Transverse colon (tissue), 3 donors: ENCODE data around the gene DEFB112.

Experiments used
- POLR2A ChIP-seq: fragments of 450-650 bp; IDR thresholded peaks from one replicate; pipeline ENCODE4 v1.6.1; 2016; ENCODE audit warnings: antibody characterized with exemption, mild to moderate bottlenecking, moderate library complexity
- TF ChIP-seq, protein P1 (sequence below), 5 experiments: fragments of 200-600 bp in 3 of 5; fragments of 450-650 bp in 2 of 5; sonication (generic) in 3 of 5; IDR thresholded peaks; 1 replicate in 2 of 5; 2 replicates in 3 of 5; pipeline ENCODE4 v1.5.1; 2016 to 2017; ENCODE audit warnings: antibody characterized with exemption in 5 of 5, inconsistent platforms in 3 of 5, mild to moderate bottlenecking in 2 of 5, moderate library complexity in 1 of 5

DNA sequence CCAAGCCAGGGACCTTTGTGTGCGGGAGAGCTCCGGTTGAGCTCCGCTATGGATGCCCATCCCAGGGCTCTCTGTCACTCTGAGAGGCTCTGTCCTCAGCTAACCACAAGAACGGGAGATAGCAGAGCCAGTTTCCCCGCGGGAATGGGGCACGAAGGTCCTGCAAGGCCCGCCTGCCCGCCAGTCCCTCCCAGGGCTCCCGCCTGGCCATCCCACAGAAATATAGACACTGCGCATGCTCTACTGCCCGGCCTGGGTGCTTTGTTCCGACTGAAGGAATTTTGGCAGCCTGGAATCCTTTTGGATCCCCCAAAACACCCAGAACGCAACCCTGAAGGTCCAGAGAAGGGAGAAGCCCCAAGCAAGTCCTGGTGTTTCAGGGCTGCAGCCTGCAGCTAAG, 19.4 kb downstream of the DEFB112 start:
- no peak for TF ChIP-seq POLR2A
- TF ChIP-seq, protein P1, sequence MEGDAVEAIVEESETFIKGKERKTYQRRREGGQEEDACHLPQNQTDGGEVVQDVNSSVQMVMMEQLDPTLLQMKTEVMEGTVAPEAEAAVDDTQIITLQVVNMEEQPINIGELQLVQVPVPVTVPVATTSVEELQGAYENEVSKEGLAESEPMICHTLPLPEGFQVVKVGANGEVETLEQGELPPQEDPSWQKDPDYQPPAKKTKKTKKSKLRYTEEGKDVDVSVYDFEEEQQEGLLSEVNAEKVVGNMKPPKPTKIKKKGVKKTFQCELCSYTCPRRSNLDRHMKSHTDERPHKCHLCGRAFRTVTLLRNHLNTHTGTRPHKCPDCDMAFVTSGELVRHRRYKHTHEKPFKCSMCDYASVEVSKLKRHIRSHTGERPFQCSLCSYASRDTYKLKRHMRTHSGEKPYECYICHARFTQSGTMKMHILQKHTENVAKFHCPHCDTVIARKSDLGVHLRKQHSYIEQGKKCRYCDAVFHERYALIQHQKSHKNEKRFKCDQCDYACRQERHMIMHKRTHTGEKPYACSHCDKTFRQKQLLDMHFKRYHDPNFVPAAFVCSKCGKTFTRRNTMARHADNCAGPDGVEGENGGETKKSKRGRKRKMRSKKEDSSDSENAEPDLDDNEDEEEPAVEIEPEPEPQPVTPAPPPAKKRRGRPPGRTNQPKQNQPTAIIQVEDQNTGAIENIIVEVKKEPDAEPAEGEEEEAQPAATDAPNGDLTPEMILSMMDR (IDR thresholded peaks at IDR 0.05), result no peak
